HepG2 (cell line): ENCODE data around the gene RPS6KL1. TPM values are rescaled to one million over a fixed set of nuclear protein-coding genes. Genes with fewer than 3 reads are reported as not detected.

Source experiments
- AGO1 ChIP-seq: fragments of 200-400 bp; formaldehyde crosslinking; IDR thresholded peaks from 2 replicates; pipeline ENCODE4 v1.6.1; 2017; ENCODE audit warnings: mild to moderate bottlenecking, low read depth, low read length, moderate library complexity; ENCODE audit not compliant: poor library complexity, severe bottlenecking
- ARID3A ChIP-seq: IDR thresholded peaks from 2 replicates; pipeline ENCODE4 v1.6.1; 2012; ENCODE audit warnings: low read depth, low read length, improper control_type of control experiment
- BRD4 ChIP-seq: sonication (generic); formaldehyde crosslinking; IDR thresholded peaks from 2 replicates; pipeline ENCODE4 v1.4.0; 2020; ENCODE audit warnings: missing genetic modification reagents
- CEBPG ChIP-seq: IDR thresholded peaks from 2 replicates; pipeline ENCODE4 v1.6.1; 2016
- CENPX ChIP-seq: sonication (generic); formaldehyde crosslinking; IDR thresholded peaks from 2 replicates; pipeline ENCODE4 v1.9.0; 2021; ENCODE audit warnings: mild to moderate bottlenecking, missing genetic modification reagents, moderate library complexity
- ELF1 ChIP-seq: sonication (generic); formaldehyde crosslinking; IDR thresholded peaks from 2 replicates; pipeline ENCODE4 v1.4.0; 2020; ENCODE audit warnings: missing genetic modification reagents
- IRX3 ChIP-seq: sonication (generic); formaldehyde crosslinking; IDR thresholded peaks from 2 replicates; pipeline ENCODE4 v1.8.1; 2023; ENCODE audit warnings: mild to moderate bottlenecking, low read depth, missing genetic modification reagents, borderline replicate concordance
- JUND ChIP-seq: sonication (generic); formaldehyde crosslinking; IDR thresholded peaks from 2 replicates; pipeline ENCODE4 v1.8.0; 2022; ENCODE audit warnings: mild to moderate bottlenecking, missing genetic modification reagents
- KMT2B ChIP-seq: IDR thresholded peaks from 2 replicates; pipeline ENCODE4 v1.6.1; 2016; ENCODE audit warnings: missing genetic modification reagents, missing compliant biosample characterization
- PRMT3 ChIP-seq: sonication (generic); formaldehyde crosslinking; IDR thresholded peaks from 2 replicates; pipeline ENCODE4 v1.8.1; 2022; ENCODE audit warnings: low read depth, mild to moderate bottlenecking, moderate library complexity, missing genetic modification reagents, borderline replicate concordance
- SMC3 ChIP-seq: IDR thresholded peaks from 2 replicates; pipeline ENCODE4 v1.6.1; 2011; ENCODE audit warnings: low read length, improper control_type of control experiment
- SRSF1 ChIP-seq: fragments of 200-400 bp; formaldehyde crosslinking; optimal IDR thresholded peaks from 2 replicates; pipeline ENCODE3; 2017; ENCODE audit warnings: mild to moderate bottlenecking, low read depth, low read length, moderate library complexity
- ZSCAN20 ChIP-seq: sonication (generic); formaldehyde crosslinking; IDR thresholded peaks from 2 replicates; pipeline ENCODE4 v1.4.0; 2020; ENCODE audit warnings: missing genetic modification reagents, mild to moderate bottlenecking, borderline replicate concordance
- polyA plus RNA-seq, 8 experiments: library from polyadenylated mRNA; depleted of rRNA in 3 of 8; stranded (reverse) in 7 of 8; unstranded in 1 of 8; fragments of >200 nt; fragmentation: Illumina TruSeq in 4 of 8; extraction: Trizol in 4 of 8; gene quantifications; 2 replicates each; pipeline versions ENCODE4 v1.2.1 to v1.2.3, GENCODE V29; 2011 to 2016; ENCODE audit warnings: low read depth in 4 of 8, missing spikeins in 1 of 8, mixed read lengths in 1 of 8; ENCODE audit not compliant: insufficient read depth in 1 of 8
- total RNA-seq, 5 experiments: library from RNA; depleted of rRNA; stranded (reverse); fragments of >200 nt; fragmentation: Illumina TruSeq; extraction: Trizol; gene quantifications; 2 replicates each; pipeline ENCODE4 v1.2.3, GENCODE V29; 2016; ENCODE audit warnings: low read depth in 1 of 5
- TF ChIP-seq, protein P1 (sequence below): sonication (generic); formaldehyde crosslinking; IDR thresholded peaks from 2 replicates; pipeline ENCODE4 v1.8.1; 2023; ENCODE audit warnings: mild to moderate bottlenecking, missing genetic modification reagents
- TF ChIP-seq, protein P2 (sequence below): IDR thresholded peaks from 2 replicates; pipeline ENCODE4 v1.6.1; 2012; ENCODE audit warnings: low read length, improper control_type of control experiment
- TF ChIP-seq, protein P3 (sequence below): sonication (generic); formaldehyde crosslinking; IDR thresholded peaks from 2 replicates; pipeline ENCODE4 v1.4.0; 2020; ENCODE audit warnings: missing genetic modification reagents

Gene RPS6KL1
- total and polyA plus RNA-seq, 2 of the 13 experiments (the other 11 are each of a cell fraction or from before 2014, with no cell fraction given) = 6.5 to 11.5 TPM

DNA sequence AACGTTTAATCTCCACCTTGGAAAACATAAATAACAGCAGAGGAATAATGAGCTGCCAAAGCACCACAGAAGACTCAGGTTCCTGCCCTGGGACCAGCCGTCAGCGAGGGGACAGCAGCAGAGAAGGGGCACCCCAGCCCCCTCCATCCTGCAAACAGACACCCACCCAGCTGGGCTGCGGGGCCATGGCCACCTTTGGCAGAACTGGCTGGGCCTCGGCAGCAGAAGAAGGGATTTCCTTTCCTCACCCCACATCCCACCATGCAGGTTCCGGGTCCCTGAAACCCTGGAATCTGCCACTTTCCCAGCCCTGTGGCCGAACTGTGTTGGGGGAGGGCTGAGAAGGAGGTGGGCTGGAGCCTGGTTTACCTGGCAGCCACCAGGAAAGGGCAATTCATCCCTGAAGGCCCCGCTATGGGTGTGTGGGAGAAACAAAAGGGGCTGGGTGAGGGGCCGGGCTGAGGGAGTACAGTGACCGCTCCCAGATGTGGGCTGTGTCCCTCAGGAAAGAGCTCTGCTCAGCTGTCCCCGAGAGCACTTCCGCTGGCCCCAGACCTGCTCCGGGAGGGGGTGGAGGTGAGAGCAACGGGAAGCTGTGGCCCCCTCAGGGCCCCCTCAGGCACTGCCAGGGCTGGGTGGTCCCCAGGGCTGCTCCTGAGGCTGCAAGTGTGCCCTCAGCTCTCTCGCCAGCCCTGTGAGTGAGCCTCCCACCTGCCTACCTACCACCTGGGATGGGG is 28.6 kb upstream of the RPS6KL1 start (continued):
- TF ChIP-seq, protein P1, sequence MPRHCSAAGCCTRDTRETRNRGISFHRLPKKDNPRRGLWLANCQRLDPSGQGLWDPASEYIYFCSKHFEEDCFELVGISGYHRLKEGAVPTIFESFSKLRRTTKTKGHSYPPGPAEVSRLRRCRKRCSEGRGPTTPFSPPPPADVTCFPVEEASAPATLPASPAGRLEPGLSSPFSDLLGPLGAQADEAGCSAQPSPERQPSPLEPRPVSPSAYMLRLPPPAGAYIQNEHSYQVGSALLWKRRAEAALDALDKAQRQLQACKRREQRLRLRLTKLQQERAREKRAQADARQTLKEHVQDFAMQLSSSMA (CRISPR knock-in tag) = no peak
- TF ChIP-seq PRMT3 (CRISPR knock-in tag) = no peak
- TF ChIP-seq KMT2B (CRISPR knock-in tag) = no peak
- no peak for TF ChIP-seq CENPX (CRISPR knock-in tag)
- TF ChIP-seq ZSCAN20 (CRISPR knock-in tag) = no peak
- TF ChIP-seq, protein P2, sequence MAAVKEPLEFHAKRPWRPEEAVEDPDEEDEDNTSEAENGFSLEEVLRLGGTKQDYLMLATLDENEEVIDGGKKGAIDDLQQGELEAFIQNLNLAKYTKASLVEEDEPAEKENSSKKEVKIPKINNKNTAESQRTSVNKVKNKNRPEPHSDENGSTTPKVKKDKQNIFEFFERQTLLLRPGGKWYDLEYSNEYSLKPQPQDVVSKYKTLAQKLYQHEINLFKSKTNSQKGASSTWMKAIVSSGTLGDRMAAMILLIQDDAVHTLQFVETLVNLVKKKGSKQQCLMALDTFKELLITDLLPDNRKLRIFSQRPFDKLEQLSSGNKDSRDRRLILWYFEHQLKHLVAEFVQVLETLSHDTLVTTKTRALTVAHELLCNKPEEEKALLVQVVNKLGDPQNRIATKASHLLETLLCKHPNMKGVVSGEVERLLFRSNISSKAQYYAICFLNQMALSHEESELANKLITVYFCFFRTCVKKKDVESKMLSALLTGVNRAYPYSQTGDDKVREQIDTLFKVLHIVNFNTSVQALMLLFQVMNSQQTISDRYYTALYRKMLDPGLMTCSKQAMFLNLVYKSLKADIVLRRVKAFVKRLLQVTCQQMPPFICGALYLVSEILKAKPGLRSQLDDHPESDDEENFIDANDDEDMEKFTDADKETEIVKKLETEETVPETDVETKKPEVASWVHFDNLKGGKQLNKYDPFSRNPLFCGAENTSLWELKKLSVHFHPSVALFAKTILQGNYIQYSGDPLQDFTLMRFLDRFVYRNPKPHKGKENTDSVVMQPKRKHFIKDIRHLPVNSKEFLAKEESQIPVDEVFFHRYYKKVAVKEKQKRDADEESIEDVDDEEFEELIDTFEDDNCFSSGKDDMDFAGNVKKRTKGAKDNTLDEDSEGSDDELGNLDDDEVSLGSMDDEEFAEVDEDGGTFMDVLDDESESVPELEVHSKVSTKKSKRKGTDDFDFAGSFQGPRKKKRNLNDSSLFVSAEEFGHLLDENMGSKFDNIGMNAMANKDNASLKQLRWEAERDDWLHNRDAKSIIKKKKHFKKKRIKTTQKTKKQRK = no peak
- TF ChIP-seq AGO1 = peak; percentile 56
- TF ChIP-seq BRD4 (CRISPR knock-in tag) = no peak; the same call in 1 of the 2 replicates
- peak; percentile 28 for TF ChIP-seq SRSF1
- TF ChIP-seq CEBPG (CRISPR knock-in tag) = no peak
- TF ChIP-seq, protein P3, sequence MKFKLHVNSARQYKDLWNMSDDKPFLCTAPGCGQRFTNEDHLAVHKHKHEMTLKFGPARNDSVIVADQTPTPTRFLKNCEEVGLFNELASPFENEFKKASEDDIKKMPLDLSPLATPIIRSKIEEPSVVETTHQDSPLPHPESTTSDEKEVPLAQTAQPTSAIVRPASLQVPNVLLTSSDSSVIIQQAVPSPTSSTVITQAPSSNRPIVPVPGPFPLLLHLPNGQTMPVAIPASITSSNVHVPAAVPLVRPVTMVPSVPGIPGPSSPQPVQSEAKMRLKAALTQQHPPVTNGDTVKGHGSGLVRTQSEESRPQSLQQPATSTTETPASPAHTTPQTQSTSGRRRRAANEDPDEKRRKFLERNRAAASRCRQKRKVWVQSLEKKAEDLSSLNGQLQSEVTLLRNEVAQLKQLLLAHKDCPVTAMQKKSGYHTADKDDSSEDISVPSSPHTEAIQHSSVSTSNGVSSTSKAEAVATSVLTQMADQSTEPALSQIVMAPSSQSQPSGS (CRISPR knock-in tag) = no peak
- TF ChIP-seq IRX3 = no peak
- TF ChIP-seq ELF1 (CRISPR knock-in tag) = peak; percentile 52; the same call in 1 of the 2 replicates
- no peak for TF ChIP-seq ARID3A
- TF ChIP-seq SMC3 = no peak
- TF ChIP-seq JUND (CRISPR knock-in tag) = no peak
